ENCODE results near the gene CACNA1C. TPM values are rescaled to one million over a fixed set of nuclear protein-coding genes. Genes with fewer than 3 reads are reported as not detected.

Gene CACNA1C
- total RNA-seq, 2 donors from 2014 or later, result 70.0 to 127 TPM

GRCh38 chr12:2049604-2050540, 2.9 kb upstream of the CACNA1C start:
- Histone ChIP-seq H3K4me1 (ENCODE audit: control insufficient read depth in 1 of 2, low read depth in 2 of 2) (peaks cover 0 to 9% of the 10 kb centered on the region in 2 donors), H3K9me3 (no peaks in the 10 kb centered on the region), H3K4me3 (no peak overlapping the region), H3K36me3 (no peaks in the 10 kb centered on the region), H3K27ac (no peak overlapping the region), H3K27me3 (replicated peaks; ENCODE audit: insufficient read depth) (no peaks in the 10 kb centered on the region)
- ATAC-seq (ENCODE audit: insufficient number of reproducible peaks, low FRiP score, low read depth), result no peak
- no peak for TF ChIP-seq CTCF (IDR thresholded peaks at IDR 0.05)
- DNase-seq (ENCODE audit: low spot score), result no peak

GRCh38 chr12:2051700-2052621, 826 bp upstream of the CACNA1C start:
- H3K4me1 ChIP-seq (ENCODE audit: control insufficient read depth in 1 of 2, low read depth in 2 of 2), result peaks cover 7 to 22% of the 10 kb centered on the region in 2 donors
- peak overlapping the region; percentile 11 to 65 for H3K27ac ChIP-seq
- H3K9me3 ChIP-seq, result no peaks in the 10 kb centered on the region
- ATAC-seq (ENCODE audit: insufficient number of reproducible peaks, low FRiP score, low read depth) (no peak), DNase-seq (ENCODE audit: low spot score) (no peak)
- H3K27me3 ChIP-seq (replicated peaks; ENCODE audit: insufficient read depth), result no peaks in the 10 kb centered on the region
- H3K4me3 ChIP-seq, result peak overlapping the region; percentile 64
- no peaks in the 10 kb centered on the region for H3K36me3 ChIP-seq
- no peak for TF ChIP-seq CTCF (IDR thresholded peaks at IDR 0.05)

- peaks cover 21 to 39% of the 10 kb centered on the region in 2 donors for H3K4me1 ChIP-seq (ENCODE audit: control insufficient read depth in 1 of 2, low read depth in 2 of 2)
- H3K27ac ChIP-seq, result peak overlapping the region; percentile 90
- ATAC-seq (ENCODE audit: insufficient number of reproducible peaks, low FRiP score, low read depth), result no peak
Observed at GRCh38 chr12:2053691-2054090, 904 bp downstream of the CACNA1C start.

GRCh38 chr12:2054091-2055018, 1.6 kb downstream of the CACNA1C start:
- H3K27ac ChIP-seq, result peak overlapping the region; percentile 85 to 90
- TF ChIP-seq CTCF (IDR thresholded peaks at IDR 0.05), result no peak
- no peak for DNase-seq (ENCODE audit: low spot score)
- ATAC-seq (ENCODE audit: insufficient number of reproducible peaks, low FRiP score, low read depth), result no peak
- no peaks in the 10 kb centered on the region for H3K27me3 ChIP-seq (replicated peaks; ENCODE audit: insufficient read depth)
- peak overlapping the region; percentile 92 for H3K4me3 ChIP-seq
- H3K9me3 ChIP-seq, result no peaks in the 10 kb centered on the region
- no peaks in the 10 kb centered on the region for H3K36me3 ChIP-seq
- peaks cover 26 to 46% of the 10 kb centered on the region in 2 donors for H3K4me1 ChIP-seq (ENCODE audit: control insufficient read depth in 1 of 2, low read depth in 2 of 2)

More at GRCh38 chr12:2053691-2054090, 904 bp downstream of the CACNA1C start:
- no peak for DNase-seq (ENCODE audit: low spot score)
- H3K36me3 ChIP-seq, result no peaks in the 10 kb centered on the region
- no peak for TF ChIP-seq CTCF (IDR thresholded peaks at IDR 0.05)
- H3K9me3 ChIP-seq, result no peaks in the 10 kb centered on the region
- no peaks in the 10 kb centered on the region for H3K27me3 ChIP-seq (replicated peaks; ENCODE audit: insufficient read depth)
- peak overlapping the region; percentile 92 for H3K4me3 ChIP-seq

Data from thoracic aorta (tissue), 2 donors.